ENCODE measurements around the gene HOXB13.
A peak's percentile ranks its signal among the peaks of the same experiment; 100 is the strongest.

Gene HOXB13

GRCh38 chr17:48715496-48716399, 12.8 kb downstream of the HOXB13 start:
- TF ChIP-seq CTCF (conservative IDR thresholded peaks at IDR 0.05; ENCODE audit: low read length), result no peak
- TF ChIP-seq EZH2phosphoT487 (IDR thresholded peaks at IDR 0.05; ENCODE audit: borderline replicate concordance), result no peak
- Histone ChIP-seq H3F3A (ENCODE audit: low read depth) (no peaks in the 10 kb centered on the region), H3K27me3 (ENCODE audit: insufficient read depth, low read length, poor library complexity, severe bottlenecking) (no peaks in the 10 kb centered on the region)

GRCh38 chr17:48711128-48711527, 17.4 kb downstream of the HOXB13 start:
- no peak overlapping the region for H3K9ac ChIP-seq (ENCODE audit: low read depth, low read length, poor library complexity, severe bottlenecking)
- H3K9me2 ChIP-seq (replicated peaks; ENCODE audit: low read depth, low read length), result no peaks in the 10 kb centered on the region
- H2AFZ ChIP-seq (ENCODE audit: low read length), result no peak overlapping the region
- H3K79me2 ChIP-seq (ENCODE audit: insufficient read depth, low read length), result no peaks in the 10 kb centered on the region
- no peaks in the 10 kb centered on the region for H3K27me3 ChIP-seq (ENCODE audit: insufficient read depth, low read length, poor library complexity, severe bottlenecking)
- no peaks in the 10 kb centered on the region for H4K20me1 ChIP-seq (ENCODE audit: insufficient read depth, low read length, poor library complexity, severe bottlenecking)
- peaks cover 5% of the 10 kb centered on the region; the same call in 1 of the 2 replicates for H3K36me3 ChIP-seq (ENCODE audit: insufficient read depth, low read length)
- no peak for TF ChIP-seq EZH2phosphoT487 (IDR thresholded peaks at IDR 0.05; ENCODE audit: borderline replicate concordance)
- TF ChIP-seq CTCF (conservative IDR thresholded peaks at IDR 0.05; ENCODE audit: low read length), result no peak
- no peaks in the 10 kb centered on the region for H3F3A ChIP-seq (ENCODE audit: low read depth)
- no peak overlapping the region for H3K4me3 ChIP-seq (ENCODE audit: low read length, poor library complexity, severe bottlenecking)
- no peak overlapping the region for H3K4me2 ChIP-seq (ENCODE audit: low read depth, low read length, poor library complexity, severe bottlenecking)
- peaks cover 9% of the 10 kb centered on the region for H3K4me1 ChIP-seq (ENCODE audit: insufficient read depth, low read length, poor library complexity, severe bottlenecking)
- H3K9me3 ChIP-seq (ENCODE audit: insufficient read depth, low read depth, low read length), result no peaks in the 10 kb centered on the region

More at GRCh38 chr17:48715496-48716399, 12.8 kb downstream of the HOXB13 start:
- H3K9ac ChIP-seq (ENCODE audit: low read depth, low read length, poor library complexity, severe bottlenecking), result no peak overlapping the region
- no peaks in the 10 kb centered on the region for H3K36me3 ChIP-seq (ENCODE audit: insufficient read depth, low read length)
- no peak overlapping the region for H3K4me3 ChIP-seq (ENCODE audit: low read length, poor library complexity, severe bottlenecking)
- no peaks in the 10 kb centered on the region for H3K9me2 ChIP-seq (replicated peaks; ENCODE audit: low read depth, low read length)
- peak overlapping the region; percentile 98 for H2AFZ ChIP-seq (ENCODE audit: low read length)
- no peaks in the 10 kb centered on the region for H3K9me3 ChIP-seq (ENCODE audit: insufficient read depth, low read depth, low read length)
- no peaks in the 10 kb centered on the region for H4K20me1 ChIP-seq (ENCODE audit: insufficient read depth, low read length, poor library complexity, severe bottlenecking)
- H3K4me2 ChIP-seq (ENCODE audit: low read depth, low read length, poor library complexity, severe bottlenecking), result peak overlapping the region; percentile 52
- H3K4me1 ChIP-seq (ENCODE audit: insufficient read depth, low read length, poor library complexity, severe bottlenecking), result peaks cover 12% of the 10 kb centered on the region
- H3K79me2 ChIP-seq (ENCODE audit: insufficient read depth, low read length), result no peaks in the 10 kb centered on the region

- Histone ChIP-seq H3K36me3 (ENCODE audit: insufficient read depth, low read length) (peaks cover 26% of the 10 kb centered on the region; the same call in 1 of the 2 replicates), H3K4me3 (ENCODE audit: low read length, poor library complexity, severe bottlenecking) (no peak overlapping the region), H3K9me3 (ENCODE audit: insufficient read depth, low read depth, low read length) (no peaks in the 10 kb centered on the region), H3F3A (ENCODE audit: low read depth) (no peaks in the 10 kb centered on the region), H3K79me2 (ENCODE audit: insufficient read depth, low read length) (no peaks in the 10 kb centered on the region), H3K4me1 (ENCODE audit: insufficient read depth, low read length, poor library complexity, severe bottlenecking) (no peaks in the 10 kb centered on the region), H3K9me2 (replicated peaks; ENCODE audit: low read depth, low read length) (no peaks in the 10 kb centered on the region), H3K27me3 (ENCODE audit: insufficient read depth, low read length, poor library complexity, severe bottlenecking) (no peaks in the 10 kb centered on the region), H3K9ac (ENCODE audit: low read depth, low read length, poor library complexity, severe bottlenecking) (no peak overlapping the region), H3K4me2 (ENCODE audit: low read depth, low read length, poor library complexity, severe bottlenecking) (no peak overlapping the region), H2AFZ (ENCODE audit: low read length) (no peak overlapping the region), H4K20me1 (ENCODE audit: insufficient read depth, low read length, poor library complexity, severe bottlenecking) (no peaks in the 10 kb centered on the region)
- TF ChIP-seq CTCF (conservative IDR thresholded peaks at IDR 0.05; ENCODE audit: low read length) (no peak), EZH2phosphoT487 (IDR thresholded peaks at IDR 0.05; ENCODE audit: borderline replicate concordance) (no peak)
Observed at GRCh38 chr17:48704361-48705248, 23.9 kb downstream of the HOXB13 start.

All from Loucy (cell line).